GM12878 (cell line): ENCODE measurements around the gene CHN1. TPM values are rescaled to one million over a fixed set of nuclear protein-coding genes. Genes with fewer than 3 reads are reported as not detected.

Experiments
- ATAC-seq: fragments of 200-7000 bp; cut with Tn5 transposase; 3 replicates; pipeline ENCODE4 v1.9.1; 2020; ENCODE audit warnings: mild to moderate bottlenecking, moderate library complexity
- BruUV-seq: library from RNA; stranded (reverse); fragments of 400-500 nt; replicated peaks from 2 replicates; lab custom pipeline; 2021; lab: Mats Ljungman, UMichigan
- CTCF ChIA-PET: fragments of 300-600 bp; sonication (Branson Sonifier 250); formaldehyde crosslinking; extraction: SDS; loops from one replicate; lab custom pipeline; 2021; ENCODE audit warnings: inconsistent platforms; lab: Yijun Ruan, JAX
- POLR2A ChIA-PET: fragments of 350-600 bp; formaldehyde crosslinking; extraction: SDS; loops from one replicate; lab custom pipeline; 2021; ENCODE audit warnings: inconsistent platforms; lab: Charles Lee
- RAD21 ChIA-PET: fragments of 300-600 bp; sonication (Branson Sonifier 250); formaldehyde crosslinking; loops from one replicate; lab custom pipeline; 2023; ENCODE audit warnings: antibody characterized with exemption; ENCODE audit not compliant: unreplicated experiment; lab: Charles Lee
- SMC1A ChIA-PET: fragments of 300-600 bp; sonication (Branson Sonifier 250); formaldehyde crosslinking; loops from one replicate; lab custom pipeline; 2023; ENCODE audit not compliant: unreplicated experiment, uncharacterized antibody; lab: Charles Lee
- DNase-seq: peaks from one replicate; pipeline ENCODE4 v3.0.0-alpha.2; 2011; ENCODE audit warnings: low read depth, low spot score
- FAIRE-seq: peaks from 3 replicates; lab custom pipeline; 2011; peaks lifted over from hg19 to GRCh38; lab: Jason Lieb, UNC
- H2AFZ ChIP-seq: 2 replicates; pipeline ENCODE4 v1.6.0; 2011; ENCODE audit warnings: low read depth, low read length, control low read depth; ENCODE audit not compliant: control insufficient read depth
- H3K27ac ChIP-seq: 2 replicates; pipeline ENCODE4 v1.5.1; 2011; ENCODE audit warnings: control low read depth; ENCODE audit not compliant: control insufficient read depth, insufficient read depth
- H3K27me3 ChIP-seq, 2 experiments: replicated peaks in 1 of 2; 2 replicates each; pipeline versions ENCODE4 v1.6.0 to v1.6.1; 2011; ENCODE audit warnings: low read length in 1 of 2; ENCODE audit not compliant: control insufficient read depth in 2 of 2, insufficient read depth in 2 of 2
- H3K36me3 ChIP-seq, 2 experiments: 2 replicates each; pipeline ENCODE4 v1.5.1; 2011; ENCODE audit warnings: low read length in 1 of 2; ENCODE audit not compliant: control insufficient read depth in 2 of 2, insufficient read depth in 2 of 2
- H3K4me1 ChIP-seq: 2 replicates; pipeline ENCODE4 v1.6.1; 2011; ENCODE audit warnings: mild to moderate bottlenecking, low read length, moderate library complexity, mixed read lengths; ENCODE audit not compliant: control insufficient read depth, insufficient read depth
- H3K4me2 ChIP-seq: 2 replicates; pipeline ENCODE4 v1.6.0; 2011; ENCODE audit warnings: control low read depth; ENCODE audit not compliant: control insufficient read depth, insufficient read depth
- H3K4me3 ChIP-seq: fragments of 200-600 bp; sonication (generic); 2 replicates; pipeline ENCODE4 v1.5.1; 2016
- H3K79me2 ChIP-seq: 2 replicates; pipeline ENCODE4 v1.6.0; 2011; ENCODE audit warnings: low read length; ENCODE audit not compliant: control insufficient read depth, insufficient read depth
- H3K9ac ChIP-seq: 2 replicates; pipeline ENCODE4 v1.8.0; 2011; ENCODE audit warnings: low read length, control low read depth, mixed read lengths; ENCODE audit not compliant: control insufficient read depth, insufficient read depth
- H3K9me3 ChIP-seq: replicated peaks from 3 replicates; pipeline ENCODE4 v1.5.1; 2011; ENCODE audit warnings: mild to moderate bottlenecking, low read length; ENCODE audit not compliant: control insufficient read depth, insufficient read depth
- H4K20me1 ChIP-seq: 2 replicates; pipeline ENCODE4 v1.6.0; 2011; ENCODE audit not compliant: control insufficient read depth, insufficient read depth
- BHLHE40 ChIP-seq, 2 experiments: fragments of 450-650 bp in 1 of 2; IDR thresholded peaks; 2 replicates each; pipeline ENCODE4 v1.6.1; 2011 to 2017; ENCODE audit warnings: low read depth in 2 of 2, borderline replicate concordance in 1 of 2, improper control_type of control experiment in 1 of 2, low read length in 1 of 2, mild to moderate bottlenecking in 1 of 2
- BMI1 ChIP-seq: fragments of 450-650 bp; IDR thresholded peaks from 2 replicates; pipeline ENCODE4 v1.6.1; 2016; ENCODE audit warnings: mild to moderate bottlenecking, moderate library complexity, borderline replicate concordance
- EGR1 ChIP-seq, 2 experiments: IDR thresholded peaks; 1 replicate in 1 of 2; 2 replicates in 1 of 2; pipeline ENCODE4 v1.6.1; 2011 to 2012; ENCODE audit warnings: low read depth in 2 of 2, low read length in 2 of 2, borderline replicate concordance in 1 of 2, mild to moderate bottlenecking in 1 of 2, moderate library complexity in 1 of 2
- FOS ChIP-seq: IDR thresholded peaks from 3 replicates; pipeline ENCODE4 v1.6.1; 2011; ENCODE audit warnings: borderline replicate concordance; ENCODE audit not compliant: insufficient read length; ENCODE audit errors: extremely low read depth
- KAT2A ChIP-seq: conservative IDR thresholded peaks from 2 replicates; pipeline ENCODE4 v1.6.1; 2011; ENCODE audit warnings: low read depth, low read length; ENCODE audit not compliant: control insufficient read depth
- MEF2A ChIP-seq: IDR thresholded peaks from 2 replicates; pipeline ENCODE4 v1.6.1; 2011; ENCODE audit warnings: low read depth, mild to moderate bottlenecking, low read length, moderate library complexity; ENCODE audit not compliant: insufficient read depth
- NR2C1 ChIP-seq: fragments of 450-650 bp; IDR thresholded peaks from 2 replicates; pipeline ENCODE4 v1.6.1; 2017; ENCODE audit warnings: antibody characterized with exemption, mild to moderate bottlenecking, moderate library complexity
- PAX5 ChIP-seq: IDR thresholded peaks from 2 replicates; pipeline ENCODE4 v1.6.1; 2011; ENCODE audit warnings: low read depth, low read length, borderline replicate concordance
- POU2F2 ChIP-seq: IDR thresholded peaks from 3 replicates; pipeline ENCODE4 v1.6.1; 2011; ENCODE audit warnings: low read depth, mild to moderate bottlenecking, low read length, borderline replicate concordance
- SIX5 ChIP-seq: IDR thresholded peaks from 2 replicates; pipeline ENCODE4 v1.6.1; 2011; ENCODE audit warnings: mild to moderate bottlenecking, low read depth, low read length, moderate library complexity; ENCODE audit not compliant: severe bottlenecking
- WGBS: methylation state at CpG from one replicate; pipeline ENCODE4 v1.1.6; 2016; ENCODE audit warnings: low lambda C conversion rate; ENCODE audit not compliant: insufficient replicate concordance, insufficient coverage; ENCODE audit errors: missing lambda C conversion rate; 5-methylcytosine and 5-hydroxymethylcytosine counted together
- in situ Hi-C: fragments of 300-500 bp; cut with MboI; formaldehyde crosslinking; loops from 9 replicates; pipeline ENCODE4 v1.14.3; 2018; ENCODE audit warnings: mixed read lengths
- intact Hi-C: fragments of 100-400 bp; cut with micrococcal nuclease; formaldehyde crosslinking; loops from one replicate; pipeline ENCODE4 v1.14.2; 2022; ENCODE audit not compliant: unreplicated experiment
- polyA plus RNA-seq, 11 experiments: library from polyadenylated mRNA; depleted of rRNA in 4 of 11; unstranded in 6 of 11; stranded (reverse) in 5 of 11; fragments of >200 nt; fragmentation: Nextera tagmentation in 4 of 11; fragmentation: Illumina TruSeq in 1 of 11; extraction: Ambion mirVana in 4 of 11; extraction: Trizol in 1 of 11; gene quantifications; 1 replicate in 1 of 11; 2 replicates in 10 of 11; pipeline versions ENCODE4 v1.2.1 to v1.2.3, GENCODE V29; 2011 to 2016; ENCODE audit warnings: inconsistent platforms in 2 of 11, missing spikeins in 2 of 11, low read depth in 1 of 11
- total RNA-seq, 4 experiments: library from RNA; depleted of rRNA in 3 of 4; stranded (reverse); fragments of >200 nt in 3 of 4; fragmentation: Illumina TruSeq in 1 of 4; extraction: Trizol in 1 of 4; gene quantifications; 2 replicates each; pipeline versions ENCODE4 v1.2.1 to v1.2.3, GENCODE V29; 2013 to 2021
- TF ChIP-seq, protein P1 (sequence below), 3 experiments: IDR thresholded peaks in 2 of 3; conservative IDR thresholded peaks in 1 of 3; 2 replicates each; pipeline ENCODE4 v1.5.1; 2011; ENCODE audit warnings: low read depth in 3 of 3, low read length in 3 of 3, mild to moderate bottlenecking in 3 of 3, control low read depth in 2 of 3, moderate library complexity in 2 of 3, inconsistent platforms in 1 of 3, mixed read lengths in 1 of 3; ENCODE audit not compliant: control insufficient read depth in 2 of 3, insufficient read depth in 1 of 3; ENCODE audit errors: extremely low read depth in 1 of 3
- TF ChIP-seq, protein P2 (sequence below): IDR thresholded peaks from 2 replicates; pipeline ENCODE4 v1.6.1; 2011; ENCODE audit warnings: borderline replicate concordance, low read depth, mild to moderate bottlenecking, moderate library complexity, mixed read lengths, low read length; ENCODE audit not compliant: insufficient read depth; ENCODE audit errors: extremely low read length
- TF ChIP-seq, protein P3 (sequence below): IDR thresholded peaks from 2 replicates; pipeline ENCODE4 v1.6.1; 2011; ENCODE audit warnings: mild to moderate bottlenecking, low read depth, low read length, moderate library complexity; ENCODE audit not compliant: insufficient replicate concordance

CHN1 gene
- total and polyA plus RNA-seq, 10 of the 15 experiments (the other 5 are each of a cell fraction or from before 2014, with no cell fraction given): 0.18 to 0.92 (median 0.53) TPM; not detected in 1

DNA sequence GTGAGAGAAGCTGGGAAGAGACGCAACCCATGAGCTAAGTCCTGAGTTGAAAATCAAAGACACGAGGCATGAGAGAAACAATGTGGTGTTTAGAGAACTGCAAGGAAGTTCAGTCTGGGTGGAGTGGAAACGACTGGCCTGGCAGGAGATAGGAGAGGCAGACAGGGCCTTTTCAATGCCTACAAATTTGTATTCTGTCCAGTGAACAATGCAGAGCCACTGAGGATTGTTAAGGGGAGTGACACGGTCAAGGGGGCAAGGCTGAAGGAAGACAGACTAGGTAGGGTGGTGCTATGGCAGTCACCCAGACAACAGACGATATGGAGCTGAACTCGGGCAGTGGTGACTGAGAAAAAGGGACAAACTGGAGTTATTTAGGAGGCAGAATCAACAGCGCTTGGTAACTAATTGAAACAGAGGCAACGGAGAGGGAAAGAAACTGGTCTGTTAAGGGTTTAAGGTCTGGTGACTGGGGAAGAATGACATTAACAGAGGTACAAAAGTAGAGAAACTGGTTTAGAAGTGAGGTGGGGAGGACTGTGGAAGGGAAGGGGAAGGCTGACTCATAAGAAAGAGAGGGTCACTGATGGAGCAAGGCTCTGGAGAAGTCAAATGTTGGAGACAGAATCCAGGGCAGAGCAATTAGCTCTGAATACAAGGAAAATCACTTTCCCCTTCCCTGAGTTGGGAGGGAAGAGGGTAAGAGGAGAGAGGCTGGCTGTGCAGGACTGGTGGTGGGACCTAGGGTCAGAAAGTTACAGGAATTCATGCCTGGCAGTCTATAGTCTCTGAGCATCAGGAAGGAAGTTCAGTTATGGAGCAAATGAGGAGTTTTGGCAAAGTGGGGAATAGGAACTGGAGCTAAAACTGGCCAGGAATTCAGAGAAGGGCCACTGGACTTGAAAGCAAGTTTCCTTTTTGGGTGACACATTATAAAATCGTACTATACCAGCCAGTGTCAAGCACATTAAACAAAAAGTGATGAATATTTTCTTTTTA is 177.5 kb downstream of the CHN1 start:
- no peaks in the 10 kb centered on the region for H3K27me3 ChIP-seq
- no peak for TF ChIP-seq KAT2A
- TF ChIP-seq POU2F2: no peak
- no peak for TF ChIP-seq EGR1 (IDR thresholded peaks at IDR 0.05; ENCODE audit: borderline replicate concordance in 1 of 2, low read depth in 2 of 2, low read length in 2 of 2)
- TF ChIP-seq SIX5: no peak
- no peak for TF ChIP-seq MEF2A
- TF ChIP-seq, protein P1, sequence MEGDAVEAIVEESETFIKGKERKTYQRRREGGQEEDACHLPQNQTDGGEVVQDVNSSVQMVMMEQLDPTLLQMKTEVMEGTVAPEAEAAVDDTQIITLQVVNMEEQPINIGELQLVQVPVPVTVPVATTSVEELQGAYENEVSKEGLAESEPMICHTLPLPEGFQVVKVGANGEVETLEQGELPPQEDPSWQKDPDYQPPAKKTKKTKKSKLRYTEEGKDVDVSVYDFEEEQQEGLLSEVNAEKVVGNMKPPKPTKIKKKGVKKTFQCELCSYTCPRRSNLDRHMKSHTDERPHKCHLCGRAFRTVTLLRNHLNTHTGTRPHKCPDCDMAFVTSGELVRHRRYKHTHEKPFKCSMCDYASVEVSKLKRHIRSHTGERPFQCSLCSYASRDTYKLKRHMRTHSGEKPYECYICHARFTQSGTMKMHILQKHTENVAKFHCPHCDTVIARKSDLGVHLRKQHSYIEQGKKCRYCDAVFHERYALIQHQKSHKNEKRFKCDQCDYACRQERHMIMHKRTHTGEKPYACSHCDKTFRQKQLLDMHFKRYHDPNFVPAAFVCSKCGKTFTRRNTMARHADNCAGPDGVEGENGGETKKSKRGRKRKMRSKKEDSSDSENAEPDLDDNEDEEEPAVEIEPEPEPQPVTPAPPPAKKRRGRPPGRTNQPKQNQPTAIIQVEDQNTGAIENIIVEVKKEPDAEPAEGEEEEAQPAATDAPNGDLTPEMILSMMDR (IDR thresholded peaks at IDR 0.05 in 2 of 3, conservative IDR thresholded peaks at IDR 0.05 in 1 of 3; ENCODE audit: control insufficient read depth in 2 of 3, extremely low read depth in 1 of 3, insufficient read depth in 1 of 3, low read depth in 3 of 3, low read length in 3 of 3): no peak
- no peak for TF ChIP-seq BHLHE40 (IDR thresholded peaks at IDR 0.05; ENCODE audit: borderline replicate concordance in 1 of 2, low read depth in 2 of 2, low read length in 1 of 2)
- no peak for TF ChIP-seq FOS
- TF ChIP-seq, protein P2, sequence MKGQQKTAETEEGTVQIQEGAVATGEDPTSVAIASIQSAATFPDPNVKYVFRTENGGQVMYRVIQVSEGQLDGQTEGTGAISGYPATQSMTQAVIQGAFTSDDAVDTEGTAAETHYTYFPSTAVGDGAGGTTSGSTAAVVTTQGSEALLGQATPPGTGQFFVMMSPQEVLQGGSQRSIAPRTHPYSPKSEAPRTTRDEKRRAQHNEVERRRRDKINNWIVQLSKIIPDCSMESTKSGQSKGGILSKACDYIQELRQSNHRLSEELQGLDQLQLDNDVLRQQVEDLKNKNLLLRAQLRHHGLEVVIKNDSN: no peak
- TF ChIP-seq NR2C1: no peak
- TF ChIP-seq PAX5: no peak
- no peak for TF ChIP-seq BMI1
- TF ChIP-seq, protein P3, sequence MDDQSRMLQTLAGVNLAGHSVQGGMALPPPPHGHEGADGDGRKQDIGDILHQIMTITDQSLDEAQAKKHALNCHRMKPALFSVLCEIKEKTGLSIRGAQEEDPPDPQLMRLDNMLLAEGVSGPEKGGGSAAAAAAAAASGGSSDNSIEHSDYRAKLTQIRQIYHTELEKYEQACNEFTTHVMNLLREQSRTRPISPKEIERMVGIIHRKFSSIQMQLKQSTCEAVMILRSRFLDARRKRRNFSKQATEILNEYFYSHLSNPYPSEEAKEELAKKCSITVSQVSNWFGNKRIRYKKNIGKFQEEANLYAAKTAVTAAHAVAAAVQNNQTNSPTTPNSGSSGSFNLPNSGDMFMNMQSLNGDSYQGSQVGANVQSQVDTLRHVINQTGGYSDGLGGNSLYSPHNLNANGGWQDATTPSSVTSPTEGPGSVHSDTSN: no peak

More for the DNA sequence above, 177.5 kb downstream of the CHN1 start:
- no TSS peak for BruUV-seq
- ChIA-PET RAD21 (no interaction called here), POLR2A (no interaction called here), CTCF (interaction anchor here (1.1 kb wide), 1 partner anchor 127 kb away, joined by 3 read pairs; no protein-coding TSS in a partner anchor), SMC1A (interaction anchor here (0.6 to 1.0 kb wide), 4 partner anchors 10 to 297 kb away, joined by 3 read pairs; no protein-coding TSS in a partner anchor)
- H3K9me3 ChIP-seq: no peaks in the 10 kb centered on the region
- H3K79me2 ChIP-seq: no peaks in the 10 kb centered on the region
- no peaks in the 10 kb centered on the region for H3K4me1 ChIP-seq
- H3K4me2 ChIP-seq: no peak overlapping the region
- no peak overlapping the region for H2AFZ ChIP-seq
- no peak overlapping the region for H3K4me3 ChIP-seq
- WGBS: 30% methylated on average over 9 of the region's 9 CpGs
- in situ Hi-C loops: no loop called here
- no peak for DNase-seq
- FAIRE-seq: no peak
- no peak for ATAC-seq
- intact Hi-C loops: no loop called here
- H4K20me1 ChIP-seq: no peaks in the 10 kb centered on the region; the same call in 1 of the 2 replicates
- no peaks in the 10 kb centered on the region for H3K36me3 ChIP-seq
- no peak overlapping the region for H3K9ac ChIP-seq
- no peak overlapping the region for H3K27ac ChIP-seq
